H1 (cell line): ENCODE measurements around the gene SMIM5. TPM values are rescaled to one million over a fixed set of nuclear protein-coding genes. Genes with fewer than 3 reads are reported as not detected.

ENCODE experiments used
- RNF2 ChIP-seq: fragments of 200-900, 300-1000 bp; sonication (generic); IDR thresholded peaks from 2 replicates; pipeline ENCODE4 v1.7.1; 2016; ENCODE audit warnings: borderline replicate concordance, low read depth, mild to moderate bottlenecking, antibody characterized with exemption, low read length; ENCODE audit not compliant: poor library complexity, severe bottlenecking; ENCODE audit errors: missing control alignments
- SIX5 ChIP-seq: IDR thresholded peaks from 2 replicates; pipeline ENCODE4 v1.6.1; 2011; ENCODE audit warnings: mild to moderate bottlenecking, low read depth, low read length
- polyA plus RNA-seq, 7 experiments: library from polyadenylated mRNA; depleted of rRNA in 3 of 7; stranded (reverse) in 5 of 7; unstranded in 2 of 7; fragments of >200 nt in 5 of 7; fragments of 200-250 nt in 2 of 7; gene quantifications; 1 replicate in 5 of 7; 2 replicates in 1 of 7; 4 replicates in 1 of 7; pipeline versions ENCODE4 v1.2.1 to v1.2.3, GENCODE V29; 2011 to 2013; ENCODE audit warnings: missing spikeins in 2 of 7, mixed read lengths in 2 of 7
- total RNA-seq: library from RNA; stranded (reverse); fragmentation: NEBNext Ultra II Directional; extraction: Animal tissue kit (Norgen Biotek cat#: 25700); gene quantifications from 2 replicates; pipeline ENCODE4 v1.2.1, GENCODE V29; 2021

SMIM5 gene
- total and polyA plus RNA-seq, 2 of the 8 experiments (the other 6 are each of a cell fraction or from before 2014, with no cell fraction given) = not detected

- TF ChIP-seq RNF2 (no peak), SIX5 (no peak)
These were observed 46.5 kb downstream of the SMIM5 start (continued) for GRCh38 chr17:75679706-75680211.
